Peyer's patch (tissue), 4 donors: ENCODE measurements around the gene TAF5L. TPM values are rescaled to one million over a fixed set of nuclear protein-coding genes. Genes with fewer than 3 reads are reported as not detected.

Experiments
- DNase-seq, 3 donors: peaks; one replicate each; pipeline ENCODE4 v3.0.0-alpha.2; 2017 to 2019
- H3K27ac ChIP-seq, 4 donors: fragments of 200-600 bp; sonication (generic); one replicate each; pipeline ENCODE4 v1.5.1; 2016 to 2019
- H3K27me3 ChIP-seq, 2 donors: fragments of 200-600 bp; sonication (generic); one replicate each; pipeline ENCODE4 v1.5.1; 2019
- H3K36me3 ChIP-seq, 3 donors: fragments of 200-600 bp; sonication (generic); one replicate each; pipeline ENCODE4 v1.5.1; 2016 to 2019
- H3K4me1 ChIP-seq, 4 donors: fragments of 200-600 bp; sonication (generic); one replicate each; pipeline ENCODE4 v1.5.1; 2016 to 2019
- H3K4me3 ChIP-seq, 4 donors: fragments of 200-600 bp; sonication (generic); 1 replicate in 3 of 4; 2 replicates in 1 of 4; pipeline ENCODE4 v1.5.1; 2016 to 2019; ENCODE audit warnings: mild to moderate bottlenecking in 1 of 4
- H3K9me3 ChIP-seq, 4 donors: fragments of 200-600 bp; sonication (generic); one replicate each; pipeline ENCODE4 v1.5.1; 2016 to 2019; ENCODE audit warnings: mild to moderate bottlenecking in 1 of 4
- POLR2A ChIP-seq, 2 donors: fragments of 450-650 bp; IDR thresholded peaks; one replicate each; pipeline ENCODE4 v1.5.1; 2017; ENCODE audit warnings: antibody characterized with exemption in 2 of 2, mild to moderate bottlenecking in 2 of 2, moderate library complexity in 2 of 2
- total RNA-seq, 4 donors: library from RNA; depleted of rRNA; stranded (reverse); fragments of >200 nt; gene quantifications; one replicate each; pipeline ENCODE4 v1.1.0, GENCODE V29; 2016
- TF ChIP-seq, protein P1 (sequence below), 6 experiments: fragments of 450-650 bp in 4 of 6; fragments of 200-600 bp in 2 of 6; sonication (generic) in 1 of 6; IDR thresholded peaks; one replicate each; pipeline ENCODE4 v1.5.1; 2017 to 2019; ENCODE audit warnings: antibody characterized with exemption in 6 of 6, mild to moderate bottlenecking in 3 of 6, moderate library complexity in 1 of 6

TAF5L gene
- total RNA-seq, 4 donors from 2014 or later, result 10.5 to 33.0 (median 24.3) TPM

DNA sequence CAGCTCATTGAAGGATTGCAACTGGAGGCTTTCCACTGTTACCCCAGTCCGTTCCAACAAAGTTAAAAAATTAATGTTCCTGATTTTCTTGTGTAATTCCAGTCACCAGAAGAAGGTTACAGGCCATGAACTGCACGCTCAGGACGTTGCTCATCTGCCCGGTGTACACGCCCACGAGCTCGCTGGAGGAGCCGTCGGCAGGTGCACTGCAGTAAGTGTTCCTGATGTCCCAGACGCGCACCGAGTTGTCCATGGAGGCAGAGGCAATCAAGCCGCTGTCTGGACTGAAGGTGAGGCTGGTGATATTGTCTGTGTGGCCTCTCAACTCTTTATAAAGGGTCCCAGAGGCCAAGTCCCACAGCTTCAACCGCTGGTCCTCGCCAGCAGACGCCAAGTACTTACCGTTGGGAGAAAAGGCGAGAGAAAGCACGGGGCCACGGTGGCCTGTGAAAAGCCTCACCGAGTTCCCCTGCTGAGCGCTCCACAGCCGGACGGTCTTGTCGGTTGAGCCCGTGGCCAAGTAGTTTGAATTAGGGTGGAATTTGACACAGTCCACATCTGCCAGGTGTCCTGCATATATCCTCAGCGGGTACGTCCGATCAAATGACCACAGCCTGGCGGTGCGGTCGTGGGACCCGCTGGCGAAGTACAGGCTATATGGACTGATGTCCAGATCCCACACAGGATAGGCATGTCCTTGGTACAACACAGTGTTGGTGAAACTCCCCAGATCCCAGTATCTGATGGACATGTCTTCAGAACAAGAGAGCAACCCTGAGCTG is 31.5 kb downstream of the TAF5L start:
- no peak for DNase-seq
- Histone ChIP-seq H3K27me3 (no peaks in the 10 kb centered on the region), H3K4me1 (no peaks in the 10 kb centered on the region), H3K36me3 (peaks cover 0 to 25% (median 0%) of the 10 kb centered on the region in 3 donors), H3K9me3 (no peaks in the 10 kb centered on the region), H3K27ac (no peak overlapping the region), H3K4me3 (no peak overlapping the region)
- TF ChIP-seq POLR2A (IDR thresholded peaks at IDR 0.05), result no peak
- TF ChIP-seq, protein P1, sequence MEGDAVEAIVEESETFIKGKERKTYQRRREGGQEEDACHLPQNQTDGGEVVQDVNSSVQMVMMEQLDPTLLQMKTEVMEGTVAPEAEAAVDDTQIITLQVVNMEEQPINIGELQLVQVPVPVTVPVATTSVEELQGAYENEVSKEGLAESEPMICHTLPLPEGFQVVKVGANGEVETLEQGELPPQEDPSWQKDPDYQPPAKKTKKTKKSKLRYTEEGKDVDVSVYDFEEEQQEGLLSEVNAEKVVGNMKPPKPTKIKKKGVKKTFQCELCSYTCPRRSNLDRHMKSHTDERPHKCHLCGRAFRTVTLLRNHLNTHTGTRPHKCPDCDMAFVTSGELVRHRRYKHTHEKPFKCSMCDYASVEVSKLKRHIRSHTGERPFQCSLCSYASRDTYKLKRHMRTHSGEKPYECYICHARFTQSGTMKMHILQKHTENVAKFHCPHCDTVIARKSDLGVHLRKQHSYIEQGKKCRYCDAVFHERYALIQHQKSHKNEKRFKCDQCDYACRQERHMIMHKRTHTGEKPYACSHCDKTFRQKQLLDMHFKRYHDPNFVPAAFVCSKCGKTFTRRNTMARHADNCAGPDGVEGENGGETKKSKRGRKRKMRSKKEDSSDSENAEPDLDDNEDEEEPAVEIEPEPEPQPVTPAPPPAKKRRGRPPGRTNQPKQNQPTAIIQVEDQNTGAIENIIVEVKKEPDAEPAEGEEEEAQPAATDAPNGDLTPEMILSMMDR (IDR thresholded peaks at IDR 0.05), result no peak

DNA sequence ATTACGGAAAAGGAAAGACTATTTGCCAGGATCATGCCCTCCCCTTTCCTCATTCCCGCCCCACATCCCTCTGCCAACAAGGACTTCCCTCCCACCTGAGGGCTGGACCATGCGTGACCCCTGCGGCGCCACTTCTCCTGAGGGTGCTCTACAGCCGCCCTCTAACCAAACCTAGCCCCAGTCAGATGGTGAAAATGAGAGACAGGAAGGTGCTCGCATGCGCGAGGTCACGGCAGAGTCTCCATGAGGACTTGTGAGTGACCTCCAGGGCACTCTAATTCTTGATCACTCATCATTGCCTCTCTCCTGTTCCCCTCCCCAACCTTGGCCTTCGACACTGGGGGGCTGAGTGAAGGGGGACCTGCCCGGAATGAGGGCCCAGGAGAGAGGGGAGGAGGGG is 32.1 kb downstream of the TAF5L start:
- TF ChIP-seq, protein P1 (IDR thresholded peaks at IDR 0.05), result no peak
- TF ChIP-seq POLR2A (IDR thresholded peaks at IDR 0.05), result no peak
- Histone ChIP-seq H3K4me1 (no peaks in the 10 kb centered on the region), H3K27ac (no peak overlapping the region), H3K9me3 (no peaks in the 10 kb centered on the region), H3K4me3 (no peak overlapping the region), H3K36me3 (peaks cover 0 to 25% (median 0%) of the 10 kb centered on the region in 3 donors), H3K27me3 (no peaks in the 10 kb centered on the region)
- DNase-seq, result no peak

DNA sequence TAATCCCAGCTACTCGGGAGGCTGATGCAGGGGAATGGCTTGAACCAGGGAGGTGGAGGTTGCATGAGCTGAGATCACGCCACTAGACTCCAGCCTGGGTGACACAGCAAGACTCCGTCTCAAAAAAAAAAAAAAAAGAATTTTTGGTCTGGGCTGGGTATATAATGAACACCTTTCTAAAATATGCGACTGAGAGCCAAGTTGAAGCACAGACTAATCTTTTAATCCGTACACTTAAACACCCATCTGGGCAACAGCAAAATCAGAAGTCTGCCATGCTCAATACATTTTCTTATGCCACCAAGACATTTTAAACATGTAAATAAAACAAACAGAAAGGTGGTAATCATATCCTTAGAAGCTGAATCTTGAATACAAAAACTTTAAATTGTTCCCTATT is 35.8 kb downstream of the TAF5L start:
- no peak for TF ChIP-seq POLR2A (IDR thresholded peaks at IDR 0.05)
- TF ChIP-seq, protein P1 (IDR thresholded peaks at IDR 0.05), result no peak
- Histone ChIP-seq H3K4me3 (no peak overlapping the region), H3K27ac (no peak overlapping the region), H3K9me3 (no peaks in the 10 kb centered on the region), H3K36me3 (peaks cover 0 to 25% (median 0%) of the 10 kb centered on the region in 3 donors), H3K27me3 (no peaks in the 10 kb centered on the region), H3K4me1 (no peaks in the 10 kb centered on the region)
- DNase-seq, result no peak

DNA sequence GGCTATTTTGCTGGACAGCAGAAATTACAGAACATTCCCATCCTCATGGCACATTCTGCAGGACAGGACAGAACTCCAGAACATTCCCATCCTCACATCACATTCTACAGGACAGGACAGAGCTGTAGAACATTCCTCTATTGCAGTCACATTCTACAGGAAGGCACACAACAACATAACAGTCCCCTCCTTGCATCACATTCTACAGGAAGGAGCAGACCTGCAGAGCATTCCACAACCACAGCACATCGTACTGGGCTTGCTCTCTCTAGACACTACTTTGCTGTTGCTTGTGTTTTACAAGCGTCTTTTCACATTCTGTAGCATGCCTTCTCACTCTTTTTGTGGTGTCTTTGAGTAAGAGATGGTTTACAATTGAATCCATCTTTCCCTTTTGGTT is 40.6 kb downstream of the TAF5L start:
- H3K4me1 ChIP-seq, result no peaks in the 10 kb centered on the region

DNA sequence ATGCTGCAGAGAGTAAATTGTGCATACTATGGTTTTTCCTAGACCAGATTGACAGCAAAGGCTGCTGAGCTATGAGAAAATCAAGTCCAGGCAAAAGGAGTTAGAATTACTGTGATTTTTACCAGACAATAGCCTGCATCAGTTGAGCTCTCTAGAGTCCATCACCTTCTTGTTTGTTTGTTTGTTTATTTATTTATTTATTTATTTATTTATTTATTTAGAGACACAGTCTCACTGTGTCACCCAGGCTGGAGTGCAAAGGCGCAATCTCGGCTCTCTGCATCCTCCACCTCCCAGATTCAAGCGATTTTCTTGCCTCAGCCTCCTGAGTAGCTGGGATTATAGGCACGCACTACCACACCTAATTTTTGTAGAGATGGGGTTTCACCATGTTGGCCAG is 43.2 kb downstream of the TAF5L start:
- H3K36me3 ChIP-seq, result no peaks in the 10 kb centered on the region
- H3K4me3 ChIP-seq, result no peak overlapping the region
- H3K4me1 ChIP-seq, result peaks cover 0 to 14% (median 6%) of the 10 kb centered on the region in 4 donors
- TF ChIP-seq, protein P1 (IDR thresholded peaks at IDR 0.05), result no peak
- no peak for TF ChIP-seq POLR2A (IDR thresholded peaks at IDR 0.05)
- DNase-seq, result no peak
- no peaks in the 10 kb centered on the region for H3K27me3 ChIP-seq
- H3K27ac ChIP-seq, result no peak overlapping the region
- no peaks in the 10 kb centered on the region for H3K9me3 ChIP-seq

More for the DNA sequence above, 40.6 kb downstream of the TAF5L start:
- Histone ChIP-seq H3K4me3 (no peak overlapping the region), H3K9me3 (no peaks in the 10 kb centered on the region), H3K27me3 (no peaks in the 10 kb centered on the region), H3K36me3 (no peaks in the 10 kb centered on the region), H3K27ac (no peak overlapping the region)
- TF ChIP-seq, protein P1 (IDR thresholded peaks at IDR 0.05), result no peak
- no peak for TF ChIP-seq POLR2A (IDR thresholded peaks at IDR 0.05)
- no peak for DNase-seq
